ENCODE results near the gene NDUFAF8. TPM values are rescaled to one million over a fixed set of nuclear protein-coding genes. Genes with fewer than 3 reads are reported as not detected.

The NDUFAF8 gene
- total RNA-seq, 4 donors from 2014 or later: 1.8 to 31.9 (median 6.7) TPM

- DNase-seq: no peak
- H3K36me3 ChIP-seq: no peaks in the 10 kb centered on the region
Measured at GRCh38 chr17:81249223-81250040, 10.3 kb downstream of the NDUFAF8 start.

DNA sequence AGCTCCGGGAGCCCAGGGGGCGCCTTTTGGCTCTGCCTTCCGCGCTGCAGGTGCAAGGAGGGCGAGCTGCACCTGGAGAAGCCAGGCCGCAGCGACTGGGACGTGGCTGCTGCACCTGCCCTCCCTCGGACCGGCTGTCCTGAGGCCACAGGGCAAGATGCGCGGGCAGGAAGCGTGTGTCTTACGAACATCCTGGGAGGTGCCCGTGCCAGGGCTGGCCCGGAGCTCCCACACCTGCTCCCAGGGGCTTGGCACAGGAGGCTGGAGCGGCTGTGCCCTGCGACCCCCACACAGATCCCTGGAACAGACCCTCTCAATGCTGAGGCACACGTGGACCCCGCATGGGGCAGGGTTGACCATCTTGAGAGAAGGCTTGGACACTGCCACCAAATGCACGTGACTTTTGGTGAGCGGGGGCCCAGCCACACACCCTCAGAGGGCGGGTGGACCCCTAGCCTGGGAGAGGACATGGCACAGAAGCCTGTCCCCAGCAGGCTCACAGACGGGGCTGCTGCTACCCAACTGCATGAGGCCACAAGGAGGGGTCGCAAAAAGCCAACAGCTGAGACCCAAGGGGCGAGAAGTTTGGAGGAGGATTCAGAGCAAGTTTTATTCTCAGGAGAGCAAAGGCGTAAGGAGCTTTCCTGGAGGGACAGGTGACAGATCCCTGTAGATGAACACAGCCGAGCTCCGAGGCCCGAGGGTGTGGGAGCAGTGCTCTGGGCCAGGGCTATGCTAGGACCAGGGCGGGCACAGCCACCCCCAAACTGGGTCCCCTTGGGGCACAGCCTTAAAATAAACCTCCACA, 11.4 kb downstream of the NDUFAF8 start:
- TF ChIP-seq POLR2A (IDR thresholded peaks at IDR 0.05) (no peak), CTCF (IDR thresholded peaks at IDR 0.05) (no peak)
- Histone ChIP-seq H3K36me3 (no peaks in the 10 kb centered on the region), H3K4me3 (no peak overlapping the region), H3K9me3 (no peaks in the 10 kb centered on the region), H3K27me3 (no peaks in the 10 kb centered on the region), H3K27ac (no peak overlapping the region), H3K4me1 (no peaks in the 10 kb centered on the region)
- DNase-seq: no peak
- intact Hi-C loops (cut with DNase I; ENCODE audit: low total_unique reads): no loop called here

More at GRCh38 chr17:81249223-81250040, 10.3 kb downstream of the NDUFAF8 start:
- no peaks in the 10 kb centered on the region for H3K27me3 ChIP-seq
- no peak overlapping the region for H3K4me3 ChIP-seq
- intact Hi-C loops (cut with DNase I; ENCODE audit: low total_unique reads): no loop called here
- TF ChIP-seq POLR2A (IDR thresholded peaks at IDR 0.05) (no peak), CTCF (IDR thresholded peaks at IDR 0.05) (no peak)
- no peak overlapping the region for H3K27ac ChIP-seq
- no peaks in the 10 kb centered on the region for H3K4me1 ChIP-seq
- no peaks in the 10 kb centered on the region for H3K9me3 ChIP-seq

DNA sequence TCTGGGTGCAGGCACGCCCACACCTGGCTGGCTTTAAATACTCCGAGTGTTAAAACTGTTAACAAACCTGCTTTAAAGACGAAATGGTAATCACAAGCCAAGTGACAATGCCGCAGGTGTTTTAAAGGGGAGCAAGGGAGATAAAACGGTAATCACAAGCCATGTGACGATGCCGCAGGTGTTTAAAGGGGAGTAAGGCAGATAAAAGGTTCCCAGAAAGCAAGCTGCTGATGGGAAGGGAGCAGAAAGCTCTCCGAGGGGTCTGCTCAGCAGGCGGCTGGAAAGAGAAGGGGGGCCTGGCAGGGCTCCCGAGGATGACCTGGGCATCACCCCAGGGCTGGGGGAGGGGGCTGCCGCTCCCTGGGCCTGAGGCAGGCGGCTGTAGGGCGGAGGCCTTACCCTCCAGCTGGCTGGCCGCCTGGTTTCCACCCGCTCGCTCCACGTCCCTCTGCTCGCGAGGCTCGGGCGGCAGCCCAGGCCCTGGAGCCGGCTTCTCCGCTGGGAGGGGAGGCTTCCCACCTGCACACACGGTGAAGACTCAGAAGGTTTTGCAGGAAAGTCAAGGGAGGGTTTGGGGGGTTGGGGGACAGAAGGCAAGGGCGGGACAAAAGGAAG, 12.1 kb downstream of the NDUFAF8 start:
- intact Hi-C loops (cut with DNase I; ENCODE audit: low total_unique reads): no loop called here
- H3K4me3 ChIP-seq: no peak overlapping the region
- no peak overlapping the region for H3K27ac ChIP-seq
- DNase-seq: no peak
- no peaks in the 10 kb centered on the region for H3K36me3 ChIP-seq
- H3K27me3 ChIP-seq: no peaks in the 10 kb centered on the region
- no peaks in the 10 kb centered on the region for H3K9me3 ChIP-seq
- no peak for TF ChIP-seq POLR2A (IDR thresholded peaks at IDR 0.05)
- no peak for TF ChIP-seq CTCF (IDR thresholded peaks at IDR 0.05)
- no peaks in the 10 kb centered on the region for H3K4me1 ChIP-seq

- DNase-seq: no peak
- Histone ChIP-seq H3K4me3 (no peak overlapping the region), H3K27ac (no peak overlapping the region), H3K4me1 (no peaks in the 10 kb centered on the region), H3K36me3 (no peaks in the 10 kb centered on the region), H3K27me3 (no peaks in the 10 kb centered on the region), H3K9me3 (no peaks in the 10 kb centered on the region)
- TF ChIP-seq POLR2A (IDR thresholded peaks at IDR 0.05) (no peak), CTCF (IDR thresholded peaks at IDR 0.05) (no peak)
- intact Hi-C loops (cut with DNase I; ENCODE audit: low total_unique reads): no loop called here
Measured at GRCh38 chr17:81251709-81252301, 12.7 kb downstream of the NDUFAF8 start.

Data from uterus (tissue), 4 donors.